Kidney (tissue), 14 donors: ENCODE results near the gene CCDC66. TPM values are rescaled to one million over a fixed set of nuclear protein-coding genes. Genes with fewer than 3 reads are reported as not detected.
"Not testable (repeated sequence)": the region's sequence is repeated elsewhere in the genome, so short reads cannot be mapped to it uniquely, and the experiment has no call there.

Source experiments
- DNase-seq, 5 donors: peaks; one replicate each; pipeline ENCODE4 v3.0.0-alpha.2; 2013 to 2020
- FAIRE-seq: peaks from 2 replicates; lab custom pipeline; 2012; peaks lifted over from hg19 to GRCh38; lab: Jason Lieb, UNC
- H3K27ac ChIP-seq, 2 donors: one replicate each; pipeline ENCODE4 v1.7.0; 2013; ENCODE audit warnings: low read depth in 2 of 2, low read length in 2 of 2, inconsistent platforms in 1 of 2
- H3K27me3 ChIP-seq: one replicate; pipeline ENCODE4 v1.7.1; 2013; ENCODE audit warnings: low read length, inconsistent platforms; ENCODE audit not compliant: control insufficient read depth, insufficient read depth
- H3K36me3 ChIP-seq, 3 donors: one replicate each; pipeline versions ENCODE4 v1.7.0 to v1.7.1; 2013; ENCODE audit warnings: low read length in 3 of 3, control low read depth in 1 of 3, inconsistent platforms in 1 of 3; ENCODE audit not compliant: insufficient read depth in 3 of 3, control insufficient read depth in 2 of 3
- H3K4me1 ChIP-seq, 3 donors: one replicate each; pipeline versions ENCODE4 v1.7.0 to v1.7.1; 2013; ENCODE audit warnings: low read length in 3 of 3, inconsistent platforms in 1 of 3, low read depth in 1 of 3; ENCODE audit not compliant: control insufficient read depth in 2 of 3, insufficient read depth in 2 of 3
- H3K4me3 ChIP-seq, 3 donors: one replicate each; pipeline versions ENCODE4 v1.7.0 to v1.8.1; 2013; ENCODE audit warnings: low read length in 3 of 3, control low read depth in 1 of 3, inconsistent platforms in 1 of 3
- H3K9ac ChIP-seq, 3 donors: one replicate each; pipeline versions ENCODE4 v1.7.0 to v1.7.1; 2013; ENCODE audit warnings: low read length in 3 of 3, control low read depth in 1 of 3, inconsistent platforms in 1 of 3
- H3K9me3 ChIP-seq, 3 donors: one replicate each; pipeline versions ENCODE4 v1.7.0 to v1.7.1; 2013; ENCODE audit warnings: low read length in 3 of 3, control low read depth in 1 of 3, inconsistent platforms in 1 of 3; ENCODE audit not compliant: control insufficient read depth in 2 of 3, insufficient read depth in 1 of 3
- intact Hi-C: fragments of 100-400 bp; cut with DNase I; formaldehyde crosslinking; loops from one replicate; pipeline ENCODE4 v1.11.1; 2022
- polyA plus RNA-seq: library from polyadenylated mRNA; stranded (reverse); fragments of 350-450 nt; fragmentation: Illumina TruSeq; extraction: RNeasy Lipid Tissue Mini Kit (QIAGEN cat#74804); gene quantifications from one replicate; pipeline ENCODE4 v1.2.3, GENCODE V29; 2014; ENCODE audit warnings: low read depth, low replicate concordance; ENCODE audit not compliant: insufficient read depth
- total RNA-seq: library from RNA; stranded (reverse); fragmentation: NEBNext Ultra II Directional; extraction: Animal tissue kit (Norgen Biotek cat#: 25700); gene quantifications from one replicate; pipeline ENCODE4 v1.2.1, GENCODE V29; 2021
- TF ChIP-seq, protein P1 (sequence below): IDR thresholded peaks from 3 replicates; pipeline ENCODE4 v1.5.1; 2012; ENCODE audit warnings: mild to moderate bottlenecking, moderate library complexity, borderline replicate concordance; ENCODE audit not compliant: insufficient read depth; ENCODE audit errors: extremely low read depth
- donor health status: control.
- donor health status: control.
- donor health status: control.
- donor health status: control.
- donor health status: control.
- donor health status: DM: yes; HTN: yes; CAD: no.
- donor health status: Normal renal cell carcinoma (clear cell type).

The CCDC66 gene
- total and polyA plus RNA-seq, 2 donors from 2014 or later, result 7.9 to 31.3 TPM

DNA sequence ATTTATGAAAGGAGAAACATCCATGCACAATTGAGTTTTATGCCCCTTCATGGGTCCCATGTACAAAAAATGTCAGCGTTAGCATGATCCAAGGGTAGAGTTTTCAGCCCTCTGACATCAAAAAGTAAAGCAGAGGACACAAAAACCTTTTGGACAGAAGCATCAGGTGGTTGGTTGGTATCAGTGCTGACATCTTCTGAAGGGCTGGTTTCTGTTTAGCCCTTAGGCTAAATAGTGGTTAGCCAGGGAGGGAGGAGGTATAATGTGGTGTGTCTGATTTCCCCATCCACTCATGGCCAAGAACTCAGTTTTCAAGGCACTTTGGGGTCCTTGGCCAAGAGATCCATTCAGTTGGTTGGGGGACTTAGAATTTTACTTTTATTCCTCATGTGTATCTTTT is 16.5 kb downstream of the CCDC66 start:
- no peak for FAIRE-seq
- no peaks in the 10 kb centered on the region for H3K27me3 ChIP-seq
- no peak overlapping the region for H3K27ac ChIP-seq
- no peaks in the 10 kb centered on the region for H3K9me3 ChIP-seq
- H3K4me3 ChIP-seq, result no peak overlapping the region
- H3K9ac ChIP-seq, result no peak overlapping the region
- H3K4me1 ChIP-seq, result no peaks in the 10 kb centered on the region
- TF ChIP-seq, protein P1, sequence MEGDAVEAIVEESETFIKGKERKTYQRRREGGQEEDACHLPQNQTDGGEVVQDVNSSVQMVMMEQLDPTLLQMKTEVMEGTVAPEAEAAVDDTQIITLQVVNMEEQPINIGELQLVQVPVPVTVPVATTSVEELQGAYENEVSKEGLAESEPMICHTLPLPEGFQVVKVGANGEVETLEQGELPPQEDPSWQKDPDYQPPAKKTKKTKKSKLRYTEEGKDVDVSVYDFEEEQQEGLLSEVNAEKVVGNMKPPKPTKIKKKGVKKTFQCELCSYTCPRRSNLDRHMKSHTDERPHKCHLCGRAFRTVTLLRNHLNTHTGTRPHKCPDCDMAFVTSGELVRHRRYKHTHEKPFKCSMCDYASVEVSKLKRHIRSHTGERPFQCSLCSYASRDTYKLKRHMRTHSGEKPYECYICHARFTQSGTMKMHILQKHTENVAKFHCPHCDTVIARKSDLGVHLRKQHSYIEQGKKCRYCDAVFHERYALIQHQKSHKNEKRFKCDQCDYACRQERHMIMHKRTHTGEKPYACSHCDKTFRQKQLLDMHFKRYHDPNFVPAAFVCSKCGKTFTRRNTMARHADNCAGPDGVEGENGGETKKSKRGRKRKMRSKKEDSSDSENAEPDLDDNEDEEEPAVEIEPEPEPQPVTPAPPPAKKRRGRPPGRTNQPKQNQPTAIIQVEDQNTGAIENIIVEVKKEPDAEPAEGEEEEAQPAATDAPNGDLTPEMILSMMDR, result no peak
- intact Hi-C loops, result no loop called here
- DNase-seq, result no peak
- peaks cover 0 to 16% (median 4%) of the 10 kb centered on the region in 3 donors for H3K36me3 ChIP-seq

DNA sequence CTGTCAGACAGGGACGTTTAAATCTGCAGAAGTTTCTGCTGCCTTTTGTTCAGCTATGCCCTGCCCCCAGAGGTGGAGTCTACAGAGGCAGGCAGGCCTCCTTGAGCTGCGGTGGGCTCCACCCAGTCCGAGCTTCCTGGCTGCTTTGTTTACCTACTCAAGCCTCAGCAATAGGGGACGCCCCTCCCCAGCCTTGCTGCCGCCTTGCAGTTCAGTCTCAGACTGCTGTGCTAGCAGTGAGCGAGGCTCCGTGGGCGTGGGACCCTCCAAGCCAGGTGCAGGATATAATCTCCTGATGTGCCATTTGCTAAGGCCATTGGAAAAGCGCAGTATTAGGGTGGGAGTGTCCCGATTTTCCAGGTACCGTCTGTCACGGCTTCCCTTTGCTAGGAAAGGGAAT is 25.0 kb downstream of the CCDC66 start:
- H3K9ac ChIP-seq, intact Hi-C loops, H3K27me3 ChIP-seq, FAIRE-seq, DNase-seq, H3K27ac ChIP-seq, H3K4me1 ChIP-seq, H3K36me3 ChIP-seq, H3K4me3 ChIP-seq, H3K9me3 ChIP-seq: not testable (repeated sequence)

DNA sequence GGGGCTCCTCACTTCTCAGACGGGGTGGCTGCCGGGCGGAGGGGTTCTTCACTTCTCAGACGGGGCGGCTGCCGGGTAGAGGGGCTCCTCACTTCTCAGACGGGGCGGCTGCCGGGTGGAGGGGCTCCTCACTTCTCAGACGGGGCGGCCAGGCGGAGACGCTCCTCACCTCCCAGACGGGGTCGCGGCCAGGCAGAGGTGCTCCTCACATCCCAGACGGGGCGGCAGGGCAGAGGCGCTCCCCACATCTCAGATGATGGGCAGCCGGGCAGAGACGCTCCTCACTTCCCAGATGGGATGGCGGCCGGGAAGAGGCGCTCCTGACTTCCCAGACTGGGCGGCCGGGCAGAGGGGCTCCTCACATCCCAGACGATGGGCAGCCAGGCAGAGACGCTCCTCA is 27.3 kb downstream of the CCDC66 start:
- H3K27ac ChIP-seq, H3K4me3 ChIP-seq, H3K4me1 ChIP-seq, H3K9ac ChIP-seq, H3K36me3 ChIP-seq, H3K9me3 ChIP-seq, DNase-seq, intact Hi-C loops, FAIRE-seq, H3K27me3 ChIP-seq: not testable (repeated sequence)

DNA sequence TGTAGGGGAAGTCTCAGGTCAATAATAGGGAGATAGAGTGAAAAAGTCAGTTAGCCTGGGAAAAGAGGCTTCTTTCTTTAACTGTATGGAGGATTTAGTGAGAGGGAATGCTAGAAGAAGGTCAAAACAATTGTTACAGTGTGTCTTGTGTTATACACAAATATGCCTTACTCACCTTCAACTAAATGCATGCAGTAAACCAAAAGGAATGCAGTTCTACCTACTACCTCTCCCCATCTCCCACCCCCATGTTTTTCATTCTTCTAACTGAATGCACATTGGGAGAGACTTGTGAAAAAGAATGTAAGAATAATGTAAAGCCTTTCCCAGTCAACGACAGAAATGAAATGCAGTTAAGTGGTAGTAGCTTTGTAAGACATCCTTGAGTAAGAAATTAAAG is 33.8 kb downstream of the CCDC66 start:
- H3K27ac ChIP-seq, result no peak overlapping the region
- H3K4me1 ChIP-seq, result no peaks in the 10 kb centered on the region
- no peaks in the 10 kb centered on the region for H3K27me3 ChIP-seq
- no peaks in the 10 kb centered on the region for H3K9me3 ChIP-seq
- DNase-seq (peak in 1 of 5 donors; percentile 3), FAIRE-seq (no peak)
- H3K4me3 ChIP-seq, result no peak overlapping the region
- H3K36me3 ChIP-seq, result peaks cover 0 to 7% (median 4%) of the 10 kb centered on the region in 3 donors
- intact Hi-C loops, result no loop called here
- no peak overlapping the region for H3K9ac ChIP-seq
- TF ChIP-seq, protein P1, result no peak

DNA sequence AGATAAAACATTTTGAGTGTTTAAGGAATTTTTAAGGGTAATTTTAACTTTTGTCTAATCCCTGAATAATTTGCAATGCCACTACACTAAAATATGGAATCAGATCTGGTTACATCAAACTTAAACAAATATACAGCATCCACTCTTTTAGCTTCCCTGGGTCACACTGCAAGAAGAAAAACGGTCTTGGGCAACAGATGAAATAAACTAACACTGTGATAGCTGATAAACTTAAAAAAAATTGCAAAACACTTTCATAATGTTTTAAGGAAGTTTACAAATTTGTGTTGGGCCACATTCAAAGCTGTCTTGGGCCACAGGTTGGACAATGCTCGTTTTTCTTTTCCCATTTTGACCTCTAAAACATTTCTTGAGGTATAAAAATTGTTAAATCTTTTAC is 34.3 kb downstream of the CCDC66 start:
- Histone ChIP-seq H3K9ac (no peak overlapping the region), H3K9me3 (no peaks in the 10 kb centered on the region), H3K27me3 (no peaks in the 10 kb centered on the region), H3K4me1 (no peaks in the 10 kb centered on the region), H3K36me3 (peaks cover 0 to 7% (median 4%) of the 10 kb centered on the region in 3 donors), H3K27ac (no peak overlapping the region), H3K4me3 (no peak overlapping the region)
- DNase-seq (no peak), FAIRE-seq (no peak)
- TF ChIP-seq, protein P1, result no peak
- intact Hi-C loops, result no loop called here
